ENCODE measurements around the gene EME2. TPM values are rescaled to one million over a fixed set of nuclear protein-coding genes. Genes with fewer than 3 reads are reported as not detected.

Gene EME2
- polyA plus RNA-seq, 1 experiment, result 2.4 TPM

- Histone ChIP-seq H3K27me3 (ENCODE audit: control insufficient read depth, insufficient read depth, low read length) (no peaks in the 10 kb centered on the region), H3K4me3 (ENCODE audit: low read depth, low read length) (no peak overlapping the region), H3K9me3 (ENCODE audit: control insufficient read depth, insufficient read depth, low read length) (no peaks in the 10 kb centered on the region; the same call in 1 of the 2 replicates), H3K27ac (ENCODE audit: low read depth, low read length) (no peak overlapping the region)
- no peak for DNase-seq (ENCODE audit: low read depth, low spot score)
- TF ChIP-seq CTCF (IDR thresholded peaks at IDR 0.05; ENCODE audit: low read depth, low read length), result no peak
- ChIA-PET POLR2A (no interaction called here), CTCF (no interaction called here)
Measured at GRCh38 chr16:1757714-1758461, 14.7 kb upstream of the EME2 start.

DNA sequence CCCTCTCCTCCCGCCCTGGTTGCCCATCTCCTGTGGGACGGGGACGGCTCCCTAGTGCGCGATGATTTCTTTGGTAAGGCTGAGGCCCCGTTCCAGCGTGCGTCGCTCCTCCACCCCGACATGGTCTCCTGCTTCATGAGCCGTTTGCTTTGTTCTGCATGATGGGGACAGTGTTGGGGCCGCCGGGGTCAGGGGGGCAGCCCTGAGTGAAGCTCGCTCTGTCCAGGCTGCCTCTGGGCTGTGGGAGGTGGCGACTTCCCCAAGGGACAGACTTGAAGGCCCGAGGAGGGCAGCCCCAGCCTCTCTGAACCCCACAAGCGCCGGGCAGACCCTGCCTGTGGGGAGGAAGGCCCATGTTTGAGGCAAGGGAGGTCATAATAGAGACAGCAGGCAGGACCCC lies 13.7 kb upstream of the EME2 start:
- ChIA-PET POLR2A (no interaction called here), CTCF (no interaction called here)
- H3K4me3 ChIP-seq (ENCODE audit: low read depth, low read length), result no peak overlapping the region
- no peaks in the 10 kb centered on the region; the same call in 1 of the 2 replicates for H3K9me3 ChIP-seq (ENCODE audit: control insufficient read depth, insufficient read depth, low read length)
- no peak for TF ChIP-seq CTCF (IDR thresholded peaks at IDR 0.05; ENCODE audit: low read depth, low read length)
- no peaks in the 10 kb centered on the region for H3K27me3 ChIP-seq (ENCODE audit: control insufficient read depth, insufficient read depth, low read length)
- H3K27ac ChIP-seq (ENCODE audit: low read depth, low read length), result no peak overlapping the region
- no peak for DNase-seq (ENCODE audit: low read depth, low spot score)

GRCh38 chr16:1759511-1759910 lies 13.1 kb upstream of the EME2 start:
- no peak for DNase-seq (ENCODE audit: low read depth, low spot score)
- POLR2A ChIA-PET, result no interaction called here
- H3K27me3 ChIP-seq (ENCODE audit: control insufficient read depth, insufficient read depth, low read length), result no peaks in the 10 kb centered on the region
- no peak overlapping the region for H3K27ac ChIP-seq (ENCODE audit: low read depth, low read length)
- TF ChIP-seq CTCF (IDR thresholded peaks at IDR 0.05; ENCODE audit: low read depth, low read length), result no peak
- no peak overlapping the region for H3K4me3 ChIP-seq (ENCODE audit: low read depth, low read length)
- no peaks in the 10 kb centered on the region; the same call in 1 of the 2 replicates for H3K9me3 ChIP-seq (ENCODE audit: control insufficient read depth, insufficient read depth, low read length)
- CTCF ChIA-PET, result no interaction called here

- DNase-seq (ENCODE audit: low read depth, low spot score), result no peak
Measured at GRCh38 chr16:1760911-1761310, 11.7 kb upstream of the EME2 start.

More at GRCh38 chr16:1760911-1761310, 11.7 kb upstream of the EME2 start:
- Histone ChIP-seq H3K9me3 (ENCODE audit: control insufficient read depth, insufficient read depth, low read length) (no peaks in the 10 kb centered on the region; the same call in 1 of the 2 replicates), H3K27ac (ENCODE audit: low read depth, low read length) (no peak overlapping the region), H3K27me3 (ENCODE audit: control insufficient read depth, insufficient read depth, low read length) (no peaks in the 10 kb centered on the region), H3K4me3 (ENCODE audit: low read depth, low read length) (no peak overlapping the region)
- CTCF ChIA-PET, result no interaction called here
- no peak for TF ChIP-seq CTCF (IDR thresholded peaks at IDR 0.05; ENCODE audit: low read depth, low read length)
- POLR2A ChIA-PET, result no interaction called here
